Vagina (tissue), 2 donors: ENCODE data around the gene PSMA7.

Experiments used
- POLR2A ChIP-seq, 2 donors: fragments of 450-650 bp; IDR thresholded peaks; one replicate each; pipeline ENCODE4 v1.6.1; 2017; ENCODE audit warnings: antibody characterized with exemption in 2 of 2, mild to moderate bottlenecking in 2 of 2, moderate library complexity in 2 of 2
- POLR2AphosphoS5 ChIP-seq, 2 donors: sonication (generic); formaldehyde crosslinking; IDR thresholded peaks; one replicate each; pipeline ENCODE4 v1.9.0; 2017; ENCODE audit warnings: antibody characterized with exemption in 2 of 2, mild to moderate bottlenecking in 2 of 2, low read depth in 1 of 2; ENCODE audit not compliant: insufficient read depth in 1 of 2

- TF ChIP-seq POLR2A (IDR thresholded peaks at IDR 0.05) = no peak
- TF ChIP-seq POLR2AphosphoS5 (IDR thresholded peaks at IDR 0.05; ENCODE audit: insufficient read depth in 1 of 2, low read depth in 1 of 2) = no peak
Observed at GRCh38 chr20:62168890-62169435, 25.8 kb upstream of the PSMA7 start.
